OCI-LY7 (cell line): ENCODE measurements around the gene SUPT20H.

Experiments used
- EZH2phosphoT487 ChIP-seq: fragments of 200-600 bp; sonication (generic); IDR thresholded peaks from 2 replicates; pipeline ENCODE4 v1.6.1; 2018; ENCODE audit warnings: low read depth, borderline replicate concordance, mild to moderate bottlenecking, mixed run types, antibody characterized with exemption, low read length, moderate library complexity, mixed read lengths
- TF ChIP-seq, protein P1 (sequence below): fragments of 200-600 bp; sonication (generic); conservative IDR thresholded peaks from 2 replicates; pipeline ENCODE4 v1.5.1; 2014; ENCODE audit warnings: mild to moderate bottlenecking, antibody characterized with exemption, low read length, moderate library complexity, mixed read lengths

DNA sequence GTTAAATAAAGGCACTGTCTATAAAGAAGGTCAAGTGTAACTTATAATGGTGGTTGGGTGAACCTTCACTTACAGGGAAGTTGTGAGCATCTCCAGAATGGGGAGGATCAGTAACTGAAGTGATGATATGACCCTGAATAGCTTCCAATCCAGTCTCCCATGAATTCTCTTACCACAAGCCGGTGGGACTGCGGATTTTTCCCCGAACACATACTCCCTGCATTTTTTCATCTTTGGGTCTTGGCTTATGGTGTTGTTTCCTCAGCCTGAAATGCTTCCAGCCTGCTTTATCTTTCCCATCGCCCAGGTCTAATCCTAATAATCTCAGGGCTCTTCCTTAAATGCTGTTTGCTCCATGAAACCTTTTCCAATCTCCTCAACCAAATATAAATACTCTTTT is 48.0 kb upstream of the SUPT20H start:
- TF ChIP-seq, protein P1, sequence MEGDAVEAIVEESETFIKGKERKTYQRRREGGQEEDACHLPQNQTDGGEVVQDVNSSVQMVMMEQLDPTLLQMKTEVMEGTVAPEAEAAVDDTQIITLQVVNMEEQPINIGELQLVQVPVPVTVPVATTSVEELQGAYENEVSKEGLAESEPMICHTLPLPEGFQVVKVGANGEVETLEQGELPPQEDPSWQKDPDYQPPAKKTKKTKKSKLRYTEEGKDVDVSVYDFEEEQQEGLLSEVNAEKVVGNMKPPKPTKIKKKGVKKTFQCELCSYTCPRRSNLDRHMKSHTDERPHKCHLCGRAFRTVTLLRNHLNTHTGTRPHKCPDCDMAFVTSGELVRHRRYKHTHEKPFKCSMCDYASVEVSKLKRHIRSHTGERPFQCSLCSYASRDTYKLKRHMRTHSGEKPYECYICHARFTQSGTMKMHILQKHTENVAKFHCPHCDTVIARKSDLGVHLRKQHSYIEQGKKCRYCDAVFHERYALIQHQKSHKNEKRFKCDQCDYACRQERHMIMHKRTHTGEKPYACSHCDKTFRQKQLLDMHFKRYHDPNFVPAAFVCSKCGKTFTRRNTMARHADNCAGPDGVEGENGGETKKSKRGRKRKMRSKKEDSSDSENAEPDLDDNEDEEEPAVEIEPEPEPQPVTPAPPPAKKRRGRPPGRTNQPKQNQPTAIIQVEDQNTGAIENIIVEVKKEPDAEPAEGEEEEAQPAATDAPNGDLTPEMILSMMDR: no peak
- TF ChIP-seq EZH2phosphoT487: no peak
